NOMO-1 treated with dmso at 0.1 percent for 144 hours (cell line): Measurements from ENCODE around the gene RCBTB2.
A peak's percentile ranks its signal among the peaks of the same experiment; 100 is the strongest.

Experiments
- DNase-seq: peaks from one replicate; lab custom pipeline; 2025; ENCODE audit not compliant: unreplicated experiment; lab: John Stamatoyannopoulos, UW

Gene RCBTB2

DNA sequence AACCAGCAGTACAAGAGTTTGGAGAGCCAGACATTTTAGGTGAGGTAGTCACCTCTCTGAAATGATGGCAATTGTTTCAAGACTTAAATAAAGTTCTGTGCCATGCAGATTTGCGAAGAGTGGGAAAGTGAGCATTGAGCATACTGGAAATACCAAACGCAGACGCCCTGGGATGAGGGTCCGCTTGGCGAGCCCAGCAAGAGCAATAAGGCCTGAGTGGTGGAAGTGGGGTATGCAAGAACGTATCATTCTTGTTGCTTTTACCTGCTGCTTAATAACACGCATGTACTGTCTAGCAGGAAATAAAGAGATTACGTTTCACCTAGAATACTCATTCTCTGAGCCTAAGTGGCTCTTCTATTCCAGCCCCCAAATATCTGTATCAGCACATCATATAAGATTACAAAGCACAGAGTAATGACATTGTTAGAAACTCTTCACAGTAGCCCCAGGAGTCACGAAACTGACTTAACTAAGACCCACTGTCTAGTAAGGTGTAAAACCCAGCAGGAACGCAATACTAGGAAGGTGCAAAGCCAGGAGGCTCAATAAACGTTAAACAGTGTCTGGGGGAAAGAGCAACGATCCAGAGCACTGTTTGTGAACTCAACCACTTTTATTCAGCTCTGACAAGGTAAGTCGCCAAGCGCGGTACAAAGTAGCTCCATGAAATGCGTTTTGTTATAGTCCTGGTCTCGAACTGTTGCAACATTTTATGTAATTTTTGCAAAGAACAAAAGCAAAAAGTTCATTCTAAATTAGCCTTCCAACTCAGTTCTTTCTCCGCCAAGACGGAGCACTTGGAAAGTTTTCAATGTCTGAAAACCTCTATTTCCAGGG lies 1.2 kb downstream of the RCBTB2 start:
- no peak for DNase-seq

DNA sequence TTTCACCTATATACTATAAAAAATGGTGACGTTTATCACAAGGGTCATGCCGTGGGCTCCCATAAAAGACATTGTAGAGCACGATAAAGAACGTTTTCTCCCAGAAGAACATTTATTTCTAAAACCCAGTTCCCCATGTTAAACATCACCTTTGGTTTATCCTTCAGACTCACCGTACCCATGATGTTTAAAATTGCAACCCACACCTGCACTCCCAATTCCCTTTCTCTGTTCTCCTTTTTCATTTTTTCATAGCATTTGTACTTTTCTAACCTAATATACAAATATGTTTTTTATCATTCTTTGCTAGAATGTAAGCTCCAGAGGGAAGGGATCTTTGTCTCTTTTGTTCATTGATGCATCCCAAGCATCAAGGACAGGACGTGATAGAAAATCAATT lies 2.0 kb downstream of the RCBTB2 start:
- no peak for DNase-seq

DNA sequence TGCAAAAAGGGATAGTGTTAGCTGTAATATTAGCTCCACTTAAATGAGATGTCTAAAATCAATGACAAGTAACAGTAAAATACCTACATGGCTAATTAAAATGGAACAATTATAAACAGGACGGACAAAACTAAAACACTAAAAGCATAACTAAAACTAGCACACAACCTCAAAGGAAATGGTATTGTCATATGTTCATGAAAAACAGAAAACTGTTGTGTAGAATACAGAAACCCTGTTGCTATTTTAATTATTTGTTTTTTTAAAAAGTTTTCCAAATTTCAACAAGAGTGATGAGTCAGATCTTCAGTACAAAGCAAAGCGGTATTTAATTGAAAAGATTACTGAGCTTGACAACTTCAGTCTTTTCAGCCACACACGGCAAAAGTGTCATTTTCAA lies 4.2 kb downstream of the RCBTB2 start:
- no peak for DNase-seq

DNA sequence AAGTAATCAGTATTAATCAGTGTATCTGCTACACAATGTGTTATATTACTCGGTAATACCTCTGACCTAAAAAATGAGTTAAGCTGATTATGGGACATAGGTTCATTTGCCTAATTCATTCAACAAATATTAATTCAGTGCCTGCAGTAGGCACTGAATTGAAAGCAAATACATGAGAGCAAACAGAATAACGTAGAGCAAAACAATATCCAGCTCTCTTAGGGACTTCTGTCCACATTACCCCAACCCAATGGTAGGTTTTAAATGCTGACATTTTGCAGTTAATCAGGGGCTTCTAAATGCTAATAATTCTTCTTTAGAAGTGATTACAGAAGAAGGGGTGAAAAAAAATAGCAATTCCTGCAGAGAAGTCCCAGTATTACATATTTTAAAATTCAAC lies 4.9 kb downstream of the RCBTB2 start:
- DNase-seq, result no peak

DNA sequence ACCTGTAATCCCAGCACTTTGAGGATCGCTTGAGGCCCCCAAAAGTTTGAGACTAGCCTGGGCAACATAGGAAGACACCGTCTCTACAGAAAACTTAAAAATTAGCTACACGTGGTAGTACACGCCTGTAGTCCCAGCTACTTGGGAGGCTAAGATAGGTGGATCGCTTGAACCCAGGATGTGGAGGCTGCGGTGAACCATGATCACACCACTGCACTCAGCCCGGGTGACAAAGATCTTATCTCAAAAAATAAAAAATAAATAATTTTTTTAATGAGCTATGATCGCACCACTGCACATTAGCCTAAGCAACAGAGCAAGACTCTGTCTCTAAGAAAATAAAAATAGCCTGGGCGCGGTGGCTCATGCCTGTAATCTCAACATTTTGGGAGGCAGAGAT lies 6.6 kb downstream of the RCBTB2 start:
- DNase-seq, result no peak

DNA sequence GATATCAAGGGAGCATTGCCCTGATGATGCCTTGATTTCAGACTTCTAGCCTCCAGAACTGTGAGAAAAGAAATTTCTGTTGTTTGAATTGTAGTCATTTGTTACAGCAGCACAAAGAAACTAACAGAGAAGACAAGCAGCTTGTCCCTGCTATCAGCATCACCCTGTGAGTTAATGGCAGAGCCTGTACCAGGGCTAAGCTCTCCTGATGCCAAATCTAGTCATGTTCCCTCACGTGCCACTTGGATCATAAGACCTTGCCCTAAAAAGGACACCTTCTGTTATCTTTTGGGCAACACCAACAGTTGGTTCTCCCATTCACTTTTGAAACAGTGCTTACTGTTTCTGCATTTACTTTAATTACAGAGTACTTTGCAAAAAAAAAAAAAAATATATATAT lies 14.8 kb downstream of the RCBTB2 start:
- no peak for DNase-seq

DNA sequence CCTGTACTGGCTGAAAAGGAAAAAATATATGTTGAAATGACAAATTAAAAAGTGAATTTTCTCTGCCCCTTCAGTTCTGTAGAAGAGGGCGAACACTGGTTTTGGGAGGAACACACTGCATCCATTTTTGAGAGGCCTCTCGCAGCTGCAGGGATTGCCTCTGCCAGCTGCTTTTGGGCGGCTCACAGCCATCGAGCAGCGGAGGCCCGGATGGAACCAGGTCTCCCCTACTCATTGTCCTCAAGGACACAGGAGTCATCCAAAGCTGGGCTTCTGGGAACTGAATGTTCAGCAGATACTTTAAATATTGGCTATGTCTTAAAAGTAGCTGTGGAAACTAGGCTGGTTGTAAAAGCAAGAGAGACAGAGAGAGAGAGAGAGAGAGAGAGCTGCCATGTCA lies 17.1 kb downstream of the RCBTB2 start:
- no peak for DNase-seq

DNA sequence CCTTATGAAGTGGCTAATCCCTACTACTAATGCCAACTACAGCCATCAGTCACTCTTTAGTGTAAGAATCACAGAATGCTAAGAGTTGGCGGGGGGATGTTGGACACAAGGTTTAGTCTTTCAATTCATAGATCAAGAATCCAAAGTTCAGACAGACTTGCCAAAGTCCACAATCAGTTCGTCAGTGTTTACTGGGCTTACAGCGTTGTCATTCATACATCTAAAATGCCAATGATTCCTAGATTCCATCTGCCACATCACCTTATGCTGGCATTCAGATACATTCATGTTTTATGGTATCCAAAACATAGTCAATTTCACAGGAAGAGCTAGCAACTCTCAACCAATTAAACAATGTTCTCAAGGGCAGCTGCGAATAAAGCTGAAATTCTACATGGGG lies 18.1 kb downstream of the RCBTB2 start:
- DNase-seq, result no peak

DNA sequence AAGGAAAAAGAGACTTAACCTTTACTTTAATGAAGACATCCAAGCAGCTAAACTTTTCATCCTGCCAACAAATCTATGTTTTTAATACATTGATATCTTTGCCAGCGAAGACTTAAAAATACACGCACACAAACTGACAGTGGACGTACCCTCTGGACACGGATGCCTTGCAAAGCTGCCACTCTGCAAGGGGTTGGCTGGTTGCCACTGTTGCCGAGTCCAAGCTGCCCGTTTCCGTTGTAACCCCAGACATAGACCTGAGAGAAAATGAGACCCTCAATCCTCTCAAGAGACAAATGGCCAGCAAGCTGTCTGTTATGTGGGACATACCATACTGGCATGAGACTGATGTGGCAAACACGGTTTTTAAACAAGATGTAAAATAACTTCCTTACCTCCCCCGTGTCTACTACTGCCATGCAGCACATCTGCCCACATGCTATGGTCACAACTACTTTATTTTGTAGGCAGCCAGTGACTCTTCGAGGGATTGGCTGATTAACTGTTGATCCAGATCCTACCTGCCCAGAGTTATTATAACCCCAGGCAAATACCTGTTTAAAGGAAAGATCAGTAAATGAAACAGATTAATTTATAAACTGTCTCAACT lies 21.2 kb downstream of the RCBTB2 start:
- DNase-seq, result no peak

DNA sequence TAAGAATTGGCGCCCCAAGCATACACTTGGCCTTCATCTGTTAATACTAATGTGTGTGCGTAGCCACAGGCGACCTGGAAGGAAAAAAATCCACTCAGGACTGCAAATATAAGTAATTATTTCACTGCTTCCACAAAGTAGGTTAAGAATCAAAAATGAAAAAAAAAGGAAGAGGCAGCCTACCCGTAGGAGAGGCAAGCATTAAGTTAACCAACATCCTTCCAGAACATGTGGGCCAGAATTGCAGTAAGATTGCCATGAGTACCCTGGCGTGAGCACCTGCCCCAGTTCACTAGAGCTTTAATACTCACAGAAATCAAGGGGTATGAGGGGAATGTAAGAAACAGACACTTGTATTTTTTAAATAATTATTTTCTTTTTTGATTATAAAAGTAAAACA lies 22.2 kb downstream of the RCBTB2 start:
- DNase-seq, result no peak

DNA sequence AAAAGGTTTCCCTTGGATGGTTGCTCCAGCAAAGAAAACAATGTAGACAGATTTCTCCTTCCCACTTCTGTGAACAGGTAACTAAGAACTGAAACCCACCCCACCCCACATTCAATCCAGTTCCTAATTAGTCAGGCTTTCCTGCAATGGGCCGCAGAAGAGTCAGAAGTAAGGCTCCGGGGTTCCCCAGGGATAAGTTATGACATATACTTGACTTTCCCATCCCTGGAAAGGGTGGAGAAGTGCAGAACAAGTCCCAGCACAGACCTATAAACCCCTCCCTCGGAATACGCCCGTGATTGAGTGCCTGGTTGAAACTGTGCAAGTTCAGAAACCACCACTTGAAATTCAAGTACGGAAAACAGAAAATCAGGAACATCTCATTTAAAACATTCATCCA lies 24.9 kb downstream of the RCBTB2 start:
- DNase-seq, result no peak

DNA sequence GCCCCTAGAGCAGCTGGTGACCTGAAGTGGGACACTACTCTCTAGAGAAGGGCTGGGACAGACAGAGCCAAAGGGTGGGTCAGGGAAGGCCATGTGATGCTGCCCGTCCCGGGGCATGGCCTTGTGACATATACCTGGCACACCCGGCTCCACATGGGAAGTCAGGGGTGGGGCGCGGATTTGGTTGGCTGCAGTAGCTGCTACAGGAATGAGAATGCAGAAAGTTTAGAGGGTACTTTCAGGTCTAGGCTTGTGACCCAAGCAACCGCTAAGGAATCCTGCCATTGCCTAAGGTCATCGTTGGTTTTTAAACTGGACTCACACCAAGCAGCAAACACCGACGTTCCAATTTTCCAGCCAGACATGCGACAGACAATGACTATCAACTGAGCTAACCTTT lies 25.9 kb downstream of the RCBTB2 start:
- DNase-seq, result no peak

DNA sequence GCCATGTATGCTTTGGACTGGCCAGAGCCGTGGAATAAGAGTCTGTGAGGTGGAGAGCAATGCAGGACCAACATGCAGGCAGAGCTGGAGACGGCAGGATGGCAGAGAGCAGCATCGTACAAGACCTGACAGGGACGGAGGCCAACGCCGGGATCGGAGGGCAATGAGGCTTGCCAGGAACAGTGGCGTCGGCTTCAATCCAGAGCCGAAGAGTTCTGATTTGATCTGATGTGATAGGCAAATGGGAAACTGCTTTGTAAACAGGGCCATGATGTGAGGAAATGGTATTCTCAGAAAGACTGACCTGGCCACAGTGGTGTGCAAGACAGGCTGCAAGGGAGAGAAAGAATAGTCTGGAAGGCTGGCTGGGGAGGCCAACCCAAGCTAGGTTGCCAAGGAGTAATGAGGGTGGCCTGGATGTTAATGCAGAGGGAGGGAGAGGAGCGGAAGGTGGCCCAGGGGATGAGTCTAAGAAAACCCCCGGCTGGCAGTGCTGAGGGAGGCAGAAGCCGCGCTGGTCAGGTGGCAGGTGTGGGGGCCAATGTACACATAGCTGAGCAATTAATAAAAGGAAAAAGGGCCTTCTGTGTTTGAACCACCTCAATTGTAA lies 26.7 kb downstream of the RCBTB2 start:
- DNase-seq, result no peak

DNA sequence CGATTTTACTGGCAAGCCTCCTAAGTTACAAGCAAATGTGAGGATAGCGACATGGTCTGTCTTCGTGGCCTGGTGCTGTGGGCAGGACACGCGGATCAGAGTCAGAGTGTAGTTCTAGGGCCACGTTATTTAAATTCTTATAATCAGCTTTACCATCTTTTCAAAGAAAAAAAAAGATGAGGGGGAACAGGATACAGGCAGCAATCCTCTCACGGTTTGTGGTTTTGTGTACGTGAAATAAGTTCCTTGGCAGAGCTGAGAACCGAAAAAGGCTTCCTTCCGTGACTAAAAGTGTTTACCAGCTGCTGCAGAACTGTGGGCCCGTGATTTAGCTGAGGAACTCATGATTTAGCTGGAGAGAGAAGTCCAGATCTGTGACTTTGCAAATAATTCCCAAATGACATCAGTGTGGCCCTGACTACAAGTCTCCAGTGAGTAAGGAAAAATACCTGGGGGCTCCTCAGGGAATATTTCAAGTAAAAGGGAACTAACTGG lies 27.2 kb downstream of the RCBTB2 start:
- peak; percentile 89 for DNase-seq

DNA sequence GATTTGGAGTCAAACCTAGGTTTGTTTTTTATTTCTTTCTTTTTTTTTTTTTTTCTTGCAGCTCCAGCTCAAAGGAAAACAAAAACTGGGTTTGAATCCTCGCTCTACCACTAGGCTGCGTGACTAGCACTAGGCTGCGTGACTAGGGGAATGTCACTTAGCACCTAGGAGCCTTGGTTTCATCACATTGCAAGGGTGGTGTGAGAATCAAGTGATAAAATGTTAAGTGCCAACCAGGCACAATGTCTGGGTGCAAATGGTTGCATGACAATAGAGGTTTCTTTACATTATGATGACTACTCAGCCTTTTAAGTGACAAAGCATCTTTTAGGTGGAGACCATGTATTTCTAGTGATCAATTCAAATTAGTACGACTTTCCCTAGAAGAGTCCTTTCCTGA lies 27.9 kb downstream of the RCBTB2 start:
- no peak for DNase-seq

DNA sequence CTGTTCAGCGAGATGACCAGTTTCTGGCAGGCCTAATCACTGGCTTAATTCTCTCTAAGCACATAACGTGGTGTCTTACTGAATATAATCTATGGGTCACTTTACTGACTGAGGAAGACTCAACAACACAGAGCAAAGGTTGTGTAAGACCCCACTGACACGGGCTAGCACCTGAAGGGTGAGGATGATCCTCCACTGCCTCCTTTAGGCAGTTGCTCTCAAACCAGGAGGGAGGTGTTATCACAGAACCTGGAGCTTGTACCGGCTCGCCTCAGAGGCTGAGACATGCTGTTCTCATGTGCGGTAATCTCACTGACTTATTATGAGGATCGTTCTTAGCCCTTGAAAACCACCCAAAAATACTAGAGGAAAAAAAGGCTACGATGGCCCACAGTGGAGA lies 28.3 kb downstream of the RCBTB2 start:
- DNase-seq, result no peak

DNA sequence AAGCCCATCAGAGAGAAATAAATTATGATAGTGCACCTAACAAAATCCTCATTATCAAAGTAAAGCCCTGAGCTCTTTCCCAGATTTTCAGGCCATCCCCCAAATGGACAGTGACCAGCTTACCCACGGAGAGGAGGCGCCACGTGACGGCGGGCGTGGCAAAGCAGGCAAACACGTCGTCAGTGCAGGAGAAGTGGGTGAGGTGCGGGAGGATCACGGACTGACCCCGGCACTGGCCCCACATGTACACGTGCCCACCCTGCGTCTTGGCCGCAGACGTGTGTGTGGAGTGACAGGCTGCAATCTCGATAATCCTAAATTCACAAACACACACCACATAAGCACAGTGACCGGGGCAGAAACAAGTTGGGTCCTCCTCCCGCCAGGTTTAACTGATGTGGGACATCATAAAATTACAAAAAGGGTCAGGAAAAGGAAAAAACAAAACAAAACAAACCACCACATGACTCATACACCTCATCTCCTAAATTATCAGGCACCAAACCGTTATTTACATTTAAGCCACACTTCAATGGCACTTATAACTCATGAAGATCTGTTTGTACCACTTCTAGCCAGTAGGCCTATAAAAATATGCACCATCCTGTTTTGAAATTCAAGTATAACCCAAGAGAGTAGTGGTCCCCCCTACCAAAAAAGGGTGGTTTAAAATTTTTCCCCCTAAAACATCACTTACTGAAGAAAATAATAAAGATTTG lies 30.1 kb downstream of the RCBTB2 start:
- DNase-seq, result no peak

DNA sequence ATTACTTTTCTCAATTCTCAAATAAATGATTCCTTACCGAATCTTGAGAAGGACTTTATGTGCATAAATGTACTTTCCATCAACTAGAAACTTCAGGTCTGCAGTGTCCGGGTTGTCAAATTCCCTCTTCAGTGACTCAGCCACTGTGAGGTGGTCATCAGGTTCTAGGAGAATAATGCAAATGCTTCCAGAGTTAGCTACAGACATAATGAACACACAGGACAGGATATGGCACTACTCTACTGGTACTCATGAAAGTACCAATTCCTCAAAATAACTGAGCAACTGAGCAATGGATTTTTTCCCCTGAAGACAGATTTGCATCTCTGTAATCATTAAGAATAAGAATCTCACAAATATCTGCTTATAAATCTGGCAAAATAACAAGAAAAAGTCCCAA lies 31.2 kb downstream of the RCBTB2 start:
- no peak for DNase-seq

DNA sequence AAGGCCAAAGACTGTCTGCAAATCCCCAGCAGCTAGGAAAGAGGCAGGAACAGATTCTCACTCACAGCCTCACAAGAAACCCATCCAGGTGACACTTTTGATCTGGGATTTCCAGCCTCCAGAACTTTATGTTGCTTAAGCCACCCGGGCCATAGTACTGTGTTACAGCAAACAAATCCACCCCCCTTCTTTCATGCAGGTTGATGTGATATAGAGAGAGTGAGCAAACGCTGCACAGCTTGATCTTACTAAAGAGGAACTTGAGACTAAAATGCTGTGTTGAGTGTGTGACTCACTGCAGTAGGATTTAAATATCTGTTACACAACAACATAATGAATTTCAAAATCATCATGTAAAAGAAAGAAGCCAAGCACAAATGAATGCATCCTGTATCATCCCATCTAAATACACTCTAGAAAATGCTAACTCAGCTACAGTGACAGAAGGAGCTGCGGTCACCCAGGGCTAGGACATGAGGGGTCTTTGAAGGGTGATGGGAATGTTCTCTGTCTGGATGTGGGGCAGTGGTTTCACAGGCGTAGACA lies 32.2 kb downstream of the RCBTB2 start:
- peak; percentile 73 for DNase-seq

DNA sequence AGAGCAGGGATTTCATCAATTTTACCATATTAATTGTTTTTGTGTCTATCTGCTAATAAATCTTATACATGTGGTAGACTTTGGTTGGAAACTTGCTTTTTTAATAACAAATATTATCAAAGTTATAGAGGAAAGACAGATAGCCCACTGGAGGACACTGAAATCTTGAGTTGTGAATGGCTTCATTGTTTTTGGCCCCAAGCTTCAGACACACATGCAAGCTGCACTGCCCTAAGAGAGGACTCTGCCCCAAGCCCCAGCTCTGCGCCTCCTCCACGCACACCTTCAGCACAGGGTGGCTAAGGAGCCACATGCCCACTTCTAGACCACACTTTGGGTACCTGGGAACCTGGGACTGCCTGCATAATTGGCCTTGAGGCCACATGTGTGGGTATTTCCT lies 35.2 kb downstream of the RCBTB2 start:
- no peak for DNase-seq
